CD1c-positive myeloid dendritic cell (primary cell): Measurements from ENCODE around the gene SLC16A3.

Experiments used
- DNase-seq: peaks from one replicate; pipeline ENCODE4 v3.0.0-alpha.2; 2016; ENCODE audit errors: extremely low spot score

SLC16A3 gene

DNA sequence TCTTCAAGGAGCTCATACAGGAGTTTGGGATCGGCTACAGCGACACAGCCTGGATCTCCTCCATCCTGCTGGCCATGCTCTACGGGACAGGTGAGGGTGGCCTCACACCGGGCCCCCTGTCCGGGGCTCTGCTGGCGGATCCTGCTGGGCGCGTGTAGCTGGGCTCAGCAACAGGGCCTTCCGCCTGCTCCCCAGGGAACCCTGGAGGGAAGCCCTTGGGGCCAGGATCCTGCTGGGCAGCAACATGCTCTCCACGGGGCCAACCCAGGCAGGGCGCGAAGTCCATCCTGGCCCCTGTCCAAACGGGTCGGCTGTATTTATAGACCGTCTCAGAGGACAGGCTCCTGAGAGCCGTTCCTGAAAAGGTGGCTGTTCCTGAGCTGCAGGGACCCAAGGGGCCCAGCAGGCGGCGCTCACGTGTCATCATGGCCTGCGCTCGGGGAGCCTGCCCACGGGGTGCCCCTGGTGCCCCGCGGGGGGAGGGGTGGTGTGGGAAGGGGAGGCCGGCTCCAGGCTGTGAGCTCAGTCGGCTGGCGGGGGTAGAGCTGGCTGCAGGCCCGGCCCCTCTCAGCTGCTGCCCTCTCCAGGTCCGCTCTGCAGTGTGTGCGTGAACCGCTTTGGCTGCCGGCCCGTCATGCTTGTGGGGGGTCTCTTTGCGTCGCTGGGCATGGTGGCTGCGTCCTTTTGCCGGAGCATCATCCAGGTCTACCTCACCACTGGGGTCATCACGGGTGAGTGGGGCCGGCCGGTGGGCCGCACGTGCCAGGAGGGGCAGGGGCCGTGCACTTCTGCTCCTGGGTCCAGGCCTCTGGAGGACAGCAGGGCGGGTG lies 7.5 kb downstream of the SLC16A3 start:
- peak; percentile 79 for DNase-seq

GRCh38 chr17:82237083-82237745 lies 8.4 kb downstream of the SLC16A3 start:
- no peak for DNase-seq

GRCh38 chr17:82237746-82238471 lies 9.1 kb downstream of the SLC16A3 start:
- DNase-seq, result no peak

- DNase-seq, result peak; percentile 87
Observed at GRCh38 chr17:82238472-82239201, 9.8 kb downstream of the SLC16A3 start.

- DNase-seq, result no peak
Observed at GRCh38 chr17:82239401-82239925, 10.6 kb downstream of the SLC16A3 start.

DNA sequence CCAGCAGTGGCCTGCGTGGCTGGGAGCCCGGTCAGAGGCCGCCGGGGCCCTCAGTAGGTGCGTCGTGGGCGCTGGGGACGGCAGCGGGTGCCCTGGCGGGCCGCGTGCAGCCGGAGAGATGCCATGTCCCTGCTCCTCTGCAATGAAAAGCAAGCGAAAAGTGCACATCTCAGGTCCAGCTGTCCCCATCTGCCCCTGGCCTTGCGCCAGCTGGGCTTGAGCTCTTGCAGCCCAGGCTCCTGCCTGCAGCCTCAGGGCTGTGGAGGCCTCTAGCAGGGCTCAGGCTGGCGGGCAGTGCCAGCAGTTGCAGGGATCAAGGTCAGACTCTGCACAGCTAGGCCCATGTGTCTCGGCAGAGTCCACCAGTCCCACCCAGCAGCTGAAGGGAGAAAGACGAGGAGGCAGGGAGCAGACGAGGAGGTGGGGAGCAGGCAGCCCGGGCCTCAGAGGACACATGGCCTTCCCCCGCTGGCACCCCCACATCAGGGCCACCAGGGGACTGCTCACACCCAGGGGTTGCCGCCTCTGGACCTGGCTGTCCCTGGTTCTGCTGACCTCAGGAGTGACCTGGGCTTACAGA lies 11.2 kb downstream of the SLC16A3 start:
- no peak for DNase-seq

GRCh38 chr17:82240506-82241182 lies 11.8 kb downstream of the SLC16A3 start:
- DNase-seq, result no peak

- DNase-seq, result peak; percentile 89
Observed at GRCh38 chr17:82241183-82241925, 12.5 kb downstream of the SLC16A3 start.

DNA sequence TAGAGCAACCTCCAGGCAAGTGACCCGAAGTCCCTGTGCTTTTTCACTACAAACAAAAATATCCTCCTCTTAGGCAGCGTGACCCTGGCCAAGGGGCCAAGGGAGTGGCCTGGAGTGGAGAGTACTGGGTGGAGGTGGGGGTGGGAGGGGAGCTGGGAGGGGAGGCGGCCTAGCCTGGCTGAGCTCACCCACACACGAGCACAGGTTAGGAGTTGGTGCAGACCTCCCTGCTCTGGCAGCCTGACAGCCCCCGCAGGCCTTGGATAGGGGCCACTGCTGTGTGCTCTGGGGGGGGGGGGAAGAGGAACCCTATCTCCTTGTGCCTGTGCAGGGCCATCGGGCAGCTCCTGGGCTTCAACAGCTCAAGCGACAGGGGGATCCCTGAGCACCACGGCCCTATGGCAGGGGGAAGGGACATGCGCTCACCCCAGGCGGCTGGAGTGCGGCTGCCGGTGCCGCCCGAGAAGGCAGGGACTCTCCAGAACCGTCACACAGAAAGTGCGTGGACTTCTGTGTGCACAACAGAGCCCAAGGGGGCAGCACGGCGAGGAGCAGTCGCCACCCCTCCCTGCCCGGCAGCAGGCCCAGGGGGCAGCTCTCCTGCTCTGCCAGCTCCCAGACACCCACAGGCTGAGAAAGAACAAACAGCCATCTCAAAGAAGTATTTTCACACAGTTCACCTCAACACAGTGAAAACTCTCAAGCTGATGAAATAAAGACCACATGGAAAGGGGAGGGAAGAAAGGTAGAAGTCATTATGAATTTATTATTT lies 13.3 kb downstream of the SLC16A3 start:
- DNase-seq, result no peak

DNA sequence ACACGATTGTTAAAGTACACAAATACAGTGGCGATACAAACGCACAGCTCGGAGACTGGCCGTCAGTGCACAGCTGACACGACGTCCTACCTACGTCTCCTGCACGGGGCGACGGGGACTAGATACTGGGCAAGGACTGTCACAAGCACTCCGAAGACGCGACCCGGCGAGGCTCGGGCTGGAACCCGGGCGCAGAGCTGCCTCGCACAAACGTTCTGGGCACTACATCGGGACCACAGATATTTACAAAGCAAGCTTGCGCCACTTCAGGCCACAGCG lies 13.8 kb downstream of the SLC16A3 start:
- DNase-seq, result no peak

DNA sequence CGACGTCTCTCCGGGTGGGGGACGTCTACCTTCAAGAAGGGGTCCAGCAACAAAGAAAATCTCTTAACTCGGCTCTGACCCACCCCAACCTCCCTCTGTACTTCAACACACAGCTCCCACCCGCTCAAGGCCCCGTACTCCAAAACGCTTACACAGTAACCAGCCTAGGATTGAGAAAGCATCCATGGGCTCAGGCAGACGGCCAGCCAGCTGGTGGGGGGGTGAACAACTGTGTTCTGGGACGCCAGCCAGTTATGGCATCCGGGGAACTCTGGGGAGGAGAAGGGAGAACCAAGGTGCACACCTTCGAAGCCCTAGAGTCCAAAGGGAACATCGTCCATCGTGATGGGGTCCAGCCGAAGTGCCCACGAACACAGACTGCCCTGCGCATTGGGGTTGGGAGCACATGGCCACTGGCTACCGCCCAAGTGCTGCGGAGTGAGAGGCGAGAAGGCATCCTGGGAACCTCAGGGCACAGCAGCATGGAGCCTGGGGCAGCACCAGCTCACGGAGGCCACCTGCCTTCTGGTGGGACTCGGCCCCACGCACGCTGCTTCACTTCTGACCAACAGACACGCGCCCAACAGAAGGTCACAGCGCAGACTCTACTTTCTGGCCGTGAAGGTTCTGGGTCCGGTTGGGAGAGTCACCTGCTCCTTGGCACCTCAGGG lies 14.3 kb downstream of the SLC16A3 start:
- no peak for DNase-seq

DNA sequence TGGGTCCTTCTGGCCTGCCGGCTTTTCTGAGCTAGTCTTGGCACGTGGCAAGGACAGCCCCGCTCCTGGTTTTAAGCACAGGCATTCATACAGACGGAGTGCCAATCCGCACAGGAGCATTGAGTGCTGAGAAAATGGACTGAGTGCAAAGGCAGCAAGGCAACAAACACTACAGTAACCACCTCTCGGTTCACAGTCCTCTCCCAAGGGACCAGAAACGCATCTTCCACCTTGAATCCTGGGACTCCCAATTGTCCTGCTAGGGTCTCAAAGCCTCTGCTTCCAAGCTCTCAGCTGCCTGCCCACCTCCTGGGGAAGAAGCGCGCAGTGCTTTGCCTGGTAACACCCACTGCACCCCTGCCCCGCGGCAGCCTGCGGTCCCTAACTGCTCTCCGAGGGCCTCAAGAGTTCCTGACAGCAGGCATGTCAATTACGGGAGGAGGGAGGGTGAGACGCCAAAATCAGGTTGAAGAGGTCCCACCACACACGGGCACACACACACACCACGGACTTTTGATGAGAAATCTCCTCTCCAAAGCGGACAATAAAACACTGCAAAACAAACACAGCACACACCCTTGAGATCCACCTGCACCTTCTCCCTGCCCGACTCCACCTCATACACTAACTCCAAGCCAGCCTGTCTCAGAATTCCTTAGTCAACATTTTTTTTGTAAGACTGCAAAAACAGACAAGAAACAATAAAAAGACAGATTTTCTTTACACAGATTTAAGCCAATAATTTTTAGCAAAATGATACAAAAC lies 15.0 kb downstream of the SLC16A3 start:
- DNase-seq, result no peak

DNA sequence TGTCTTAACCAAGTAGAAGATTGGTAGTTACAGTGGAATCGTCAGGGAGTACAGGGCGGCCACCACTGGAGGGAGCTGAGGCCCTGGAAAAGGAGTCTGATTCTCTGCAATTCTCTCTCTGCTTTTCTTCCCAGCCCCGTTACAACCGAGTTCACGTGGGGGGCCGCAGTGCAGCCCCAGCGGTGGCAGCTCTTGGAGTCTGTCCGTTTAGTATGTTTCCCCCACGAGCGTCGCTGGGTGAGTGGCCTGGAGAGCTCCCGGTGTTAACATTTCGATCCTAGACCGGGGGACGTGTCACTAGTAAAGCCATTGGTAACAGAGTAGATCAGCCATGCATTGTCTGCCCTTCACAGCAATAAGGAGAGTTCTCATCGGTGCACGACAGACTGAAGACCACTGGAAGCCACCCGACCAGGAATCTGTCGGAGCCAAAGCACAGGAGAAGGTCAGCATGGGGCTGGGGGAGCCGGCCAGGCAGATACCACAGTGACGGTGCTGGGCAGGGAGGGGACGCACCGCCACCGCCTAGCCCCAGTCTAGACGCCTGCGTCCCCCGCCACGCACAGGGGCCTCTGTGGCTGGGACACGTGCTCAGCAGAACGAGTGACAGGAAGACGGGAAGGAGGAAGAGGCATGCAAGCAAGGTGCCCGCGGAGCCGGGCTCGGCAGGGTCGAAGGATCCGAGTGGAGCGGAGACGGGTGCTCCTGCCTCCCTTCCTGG lies 15.7 kb downstream of the SLC16A3 start:
- DNase-seq, result no peak

DNA sequence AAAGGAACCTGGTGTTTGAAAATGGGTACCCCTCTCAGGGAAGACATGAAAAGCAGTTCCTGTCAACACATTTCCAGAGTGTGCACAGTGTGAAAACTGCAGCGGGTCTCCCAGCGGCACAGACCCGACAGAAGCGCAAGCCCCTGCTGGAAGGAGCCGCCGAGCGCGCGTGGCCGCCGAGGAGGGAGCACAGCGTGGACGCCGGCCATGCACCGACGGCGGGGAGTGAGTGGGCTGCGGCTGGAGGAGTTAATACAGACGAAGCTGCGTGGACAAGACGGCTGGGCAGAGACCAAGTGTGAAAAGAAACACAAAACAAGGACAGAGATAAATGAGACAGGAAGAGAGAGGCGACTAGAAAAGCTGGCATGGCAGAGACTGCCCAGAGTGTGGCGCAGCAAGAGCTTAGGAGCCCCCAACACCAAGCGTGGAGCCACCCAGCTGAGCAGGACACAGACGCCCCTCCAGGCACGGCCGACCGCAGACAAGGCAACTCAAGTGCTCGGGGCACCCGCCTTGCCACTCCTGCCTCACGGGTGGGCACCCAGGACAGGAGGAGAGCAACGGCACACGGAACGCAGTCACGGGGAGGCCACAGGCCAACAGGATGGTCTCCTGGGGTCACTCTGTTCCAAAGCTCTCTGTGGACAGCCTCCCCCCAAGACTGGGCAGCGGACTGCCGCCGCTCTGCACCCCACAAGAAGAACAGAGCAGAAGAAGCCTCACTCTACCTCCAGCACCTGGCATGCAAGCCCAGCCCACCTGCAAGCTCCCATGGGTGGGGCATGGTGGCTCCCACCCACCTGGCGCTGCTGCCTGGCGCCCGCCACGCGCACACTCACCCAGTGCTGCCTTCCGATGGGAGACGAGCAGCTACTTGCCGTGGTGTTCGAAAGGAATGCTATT lies 16.5 kb downstream of the SLC16A3 start:
- no peak for DNase-seq

DNA sequence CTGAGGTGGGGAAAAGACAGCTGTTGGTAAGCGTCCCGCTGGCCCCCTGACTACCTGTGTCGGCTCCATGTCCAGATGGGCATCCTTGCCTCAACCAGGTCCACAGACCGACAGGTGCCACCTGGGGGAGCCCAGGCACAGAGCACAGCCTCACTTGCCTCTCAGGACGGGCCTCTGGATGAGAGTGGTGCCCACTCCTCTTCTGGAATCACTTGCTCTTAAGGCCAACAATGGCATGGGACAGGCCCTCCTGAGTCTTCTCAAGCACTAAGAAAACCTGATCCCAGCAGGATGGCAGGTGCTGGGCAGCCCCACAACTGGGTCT lies 17.2 kb downstream of the SLC16A3 start:
- no peak for DNase-seq

DNA sequence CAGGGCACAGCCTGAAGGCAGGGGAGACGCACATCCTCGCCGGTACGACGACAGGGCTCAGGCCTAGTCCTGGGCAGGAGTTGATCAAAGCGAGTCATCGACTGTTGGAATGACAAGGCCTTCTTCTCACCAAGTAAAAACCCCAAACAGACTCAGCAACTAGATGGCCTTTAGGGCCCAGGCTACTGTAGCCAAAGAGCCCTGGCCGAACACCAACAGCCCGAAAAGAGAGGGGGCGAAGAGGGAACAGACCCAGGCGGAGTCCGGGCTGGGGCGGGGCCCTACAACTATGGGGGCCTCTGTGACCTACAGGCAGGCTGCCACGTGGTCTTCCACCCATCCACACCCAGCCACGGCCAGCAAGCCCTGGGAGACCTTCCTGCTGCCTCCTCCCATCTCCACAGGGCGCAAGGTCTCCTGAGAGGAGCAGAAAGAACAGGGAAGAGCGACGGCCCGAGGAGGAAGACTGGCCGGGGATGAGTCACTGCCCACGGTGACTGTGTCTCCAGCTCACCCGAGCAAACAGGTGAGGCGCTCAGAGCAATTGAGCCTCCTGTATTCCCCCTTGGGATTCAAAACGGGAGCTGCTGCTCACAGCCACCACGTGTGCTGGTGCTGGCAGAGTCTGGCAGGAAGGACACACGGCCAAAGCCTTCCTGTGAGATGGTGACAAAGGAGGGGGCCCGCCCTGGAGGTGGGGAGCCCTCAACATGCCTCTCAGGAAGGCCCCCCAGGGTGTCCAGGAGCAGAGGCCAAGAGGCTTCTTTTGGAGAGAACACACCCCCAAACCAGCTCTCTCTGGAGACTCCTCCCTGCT lies 17.7 kb downstream of the SLC16A3 start:
- DNase-seq, result no peak
